Tibial artery (tissue), 4 donors: Measurements from ENCODE around the gene BBIP1.

Experiments used
- DNase-seq, 2 donors: peaks; one replicate each; pipeline ENCODE4 v3.0.0-alpha.2; 2019
- H3K27ac ChIP-seq, 2 donors: fragments of 200-600 bp; sonication (generic) in 1 of 2; 1 replicate in 1 of 2; 2 replicates in 1 of 2; pipeline ENCODE4 v1.5.1; 2018 to 2019; ENCODE audit warnings: mild to moderate bottlenecking in 1 of 2
- H3K27me3 ChIP-seq, 2 donors: fragments of 200-600 bp; sonication (generic) in 1 of 2; one replicate each; pipeline versions ENCODE4 v1.5.1 to v1.6.0; 2016 to 2019
- H3K36me3 ChIP-seq, 3 donors: fragments of 200-600 bp; sonication (generic) in 2 of 3; one replicate each; pipeline ENCODE4 v1.5.1; 2016 to 2019; ENCODE audit warnings: mild to moderate bottlenecking in 2 of 3
- H3K4me1 ChIP-seq, 4 donors: fragments of 200-600 bp; sonication (generic) in 2 of 4; 1 replicate in 3 of 4; 2 replicates in 1 of 4; pipeline ENCODE4 v1.5.1; 2016 to 2019
- H3K4me3 ChIP-seq, 2 donors: fragments of 200-600 bp; sonication (generic) in 1 of 2; 1 replicate in 1 of 2; 2 replicates in 1 of 2; pipeline ENCODE4 v1.5.1; 2018 to 2019; ENCODE audit warnings: mild to moderate bottlenecking in 2 of 2
- H3K9me3 ChIP-seq, 3 donors: fragments of 200-600 bp; sonication (generic) in 1 of 3; one replicate each; pipeline ENCODE4 v1.5.1; 2016 to 2019
- intact Hi-C: fragments of 100-400 bp; cut with DNase I; formaldehyde crosslinking; loops from one replicate; pipeline ENCODE4 v1.15.0; 2023; ENCODE audit warnings: low total_unique reads
- TF ChIP-seq, protein P1 (sequence below), 2 experiments: fragments of 200-600 bp in 1 of 2; fragments of 450-650 bp in 1 of 2; IDR thresholded peaks; one replicate each; pipeline ENCODE4 v1.5.1; 2017 to 2019; ENCODE audit warnings: antibody characterized with exemption in 2 of 2, mild to moderate bottlenecking in 1 of 2, moderate library complexity in 1 of 2

The BBIP1 gene

DNA sequence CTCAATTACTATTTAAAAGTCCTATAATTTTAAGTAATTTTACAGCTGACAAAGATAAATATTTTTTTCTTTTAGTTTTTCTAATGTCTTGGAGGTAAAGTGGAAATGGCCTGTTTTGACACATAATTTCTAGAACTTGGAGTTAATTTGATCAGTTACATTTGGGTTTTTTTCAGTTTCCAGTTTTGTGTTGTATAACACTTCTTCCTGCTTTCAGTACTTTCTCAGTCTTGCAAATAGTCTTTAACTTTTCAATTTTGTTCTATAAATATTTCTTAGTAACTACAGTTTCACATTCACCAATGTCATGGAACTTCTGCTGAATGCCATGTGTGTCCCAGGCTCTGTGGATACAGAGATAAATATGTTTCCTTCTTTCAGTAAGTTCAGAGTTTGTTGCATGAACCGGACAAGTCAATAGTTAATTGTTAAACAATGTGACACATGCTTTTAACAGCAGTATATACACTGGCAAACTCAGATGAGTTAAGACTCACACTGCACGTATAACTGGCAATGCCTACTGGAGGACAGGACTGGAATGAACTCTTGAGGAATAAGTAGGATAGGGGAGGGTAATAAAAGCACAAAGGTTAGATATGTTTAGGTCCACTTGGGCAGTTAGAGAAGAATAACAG lies 5.0 kb upstream of the BBIP1 start:
- Histone ChIP-seq H3K27me3 (no peaks in the 10 kb centered on the region), H3K4me1 (peaks cover 0 to 70% (median 11%) of the 10 kb centered on the region in 4 donors), H3K36me3 (no peaks in the 10 kb centered on the region), H3K9me3 (no peaks in the 10 kb centered on the region), H3K27ac (no peak overlapping the region), H3K4me3 (no peak overlapping the region)
- TF ChIP-seq, protein P1, sequence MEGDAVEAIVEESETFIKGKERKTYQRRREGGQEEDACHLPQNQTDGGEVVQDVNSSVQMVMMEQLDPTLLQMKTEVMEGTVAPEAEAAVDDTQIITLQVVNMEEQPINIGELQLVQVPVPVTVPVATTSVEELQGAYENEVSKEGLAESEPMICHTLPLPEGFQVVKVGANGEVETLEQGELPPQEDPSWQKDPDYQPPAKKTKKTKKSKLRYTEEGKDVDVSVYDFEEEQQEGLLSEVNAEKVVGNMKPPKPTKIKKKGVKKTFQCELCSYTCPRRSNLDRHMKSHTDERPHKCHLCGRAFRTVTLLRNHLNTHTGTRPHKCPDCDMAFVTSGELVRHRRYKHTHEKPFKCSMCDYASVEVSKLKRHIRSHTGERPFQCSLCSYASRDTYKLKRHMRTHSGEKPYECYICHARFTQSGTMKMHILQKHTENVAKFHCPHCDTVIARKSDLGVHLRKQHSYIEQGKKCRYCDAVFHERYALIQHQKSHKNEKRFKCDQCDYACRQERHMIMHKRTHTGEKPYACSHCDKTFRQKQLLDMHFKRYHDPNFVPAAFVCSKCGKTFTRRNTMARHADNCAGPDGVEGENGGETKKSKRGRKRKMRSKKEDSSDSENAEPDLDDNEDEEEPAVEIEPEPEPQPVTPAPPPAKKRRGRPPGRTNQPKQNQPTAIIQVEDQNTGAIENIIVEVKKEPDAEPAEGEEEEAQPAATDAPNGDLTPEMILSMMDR (IDR thresholded peaks at IDR 0.05): no peak
- DNase-seq: no peak
- intact Hi-C loops: no loop called here

DNA sequence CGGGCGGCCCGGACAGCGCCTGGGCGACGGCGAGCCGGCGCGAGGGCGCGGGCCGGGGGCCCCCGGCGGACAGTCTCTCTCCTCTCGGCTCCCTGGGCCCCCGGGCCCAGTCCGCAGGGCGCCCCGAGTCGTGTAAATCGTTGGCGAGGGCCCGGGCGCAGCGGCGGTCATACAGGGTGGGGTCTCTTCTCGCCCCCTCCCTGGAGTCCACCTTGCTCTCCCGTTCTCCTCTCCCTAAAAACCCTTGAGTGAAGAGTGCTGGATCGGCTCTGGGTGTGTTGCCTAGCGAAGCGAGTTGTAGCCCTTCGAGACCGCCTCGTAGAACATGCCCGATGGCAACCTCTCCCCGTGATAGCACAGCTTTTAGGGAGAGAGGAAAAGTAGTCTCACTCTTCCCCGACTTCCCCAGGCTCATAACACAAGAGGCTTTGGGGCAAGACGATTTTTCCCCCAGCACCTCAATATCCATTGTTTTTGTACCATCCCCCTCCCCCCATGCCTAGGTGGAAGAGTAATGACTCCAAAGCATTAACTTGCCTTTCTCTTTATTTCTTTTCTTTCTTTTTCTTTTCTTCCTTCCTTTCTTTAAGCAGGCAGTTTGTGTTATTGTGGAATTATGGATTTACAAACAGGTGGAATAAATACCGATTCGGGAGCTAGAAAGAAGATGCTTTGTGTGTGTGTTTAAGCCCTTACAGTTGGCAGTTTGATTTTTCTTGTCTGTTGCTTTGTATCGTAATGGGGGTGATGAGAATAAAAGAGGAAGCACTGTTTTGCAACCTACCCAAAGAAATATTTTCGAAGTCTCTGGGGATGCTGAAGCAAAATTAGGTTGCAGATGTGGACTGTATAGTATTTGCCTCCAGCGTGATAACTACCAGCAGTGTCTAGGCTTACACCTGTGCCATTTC lies 1.2 kb upstream of the BBIP1 start:
- DNase-seq: peak; percentile 28 to 75
- H3K27ac ChIP-seq: peak overlapping the region; percentile 94 to 98
- H3K9me3 ChIP-seq: no peaks in the 10 kb centered on the region
- TF ChIP-seq, protein P1 (IDR thresholded peaks at IDR 0.05): no peak
- H3K4me3 ChIP-seq: peak overlapping the region; percentile 88 to 90
- no peaks in the 10 kb centered on the region for H3K36me3 ChIP-seq
- intact Hi-C loops: loop anchor here (5.0 kb wide), 1 partner anchor 48 kb away; the partner anchor contains the start of gene PDCD4
- no peaks in the 10 kb centered on the region for H3K27me3 ChIP-seq
- peaks cover 0 to 53% (median 16%) of the 10 kb centered on the region in 4 donors for H3K4me1 ChIP-seq

DNA sequence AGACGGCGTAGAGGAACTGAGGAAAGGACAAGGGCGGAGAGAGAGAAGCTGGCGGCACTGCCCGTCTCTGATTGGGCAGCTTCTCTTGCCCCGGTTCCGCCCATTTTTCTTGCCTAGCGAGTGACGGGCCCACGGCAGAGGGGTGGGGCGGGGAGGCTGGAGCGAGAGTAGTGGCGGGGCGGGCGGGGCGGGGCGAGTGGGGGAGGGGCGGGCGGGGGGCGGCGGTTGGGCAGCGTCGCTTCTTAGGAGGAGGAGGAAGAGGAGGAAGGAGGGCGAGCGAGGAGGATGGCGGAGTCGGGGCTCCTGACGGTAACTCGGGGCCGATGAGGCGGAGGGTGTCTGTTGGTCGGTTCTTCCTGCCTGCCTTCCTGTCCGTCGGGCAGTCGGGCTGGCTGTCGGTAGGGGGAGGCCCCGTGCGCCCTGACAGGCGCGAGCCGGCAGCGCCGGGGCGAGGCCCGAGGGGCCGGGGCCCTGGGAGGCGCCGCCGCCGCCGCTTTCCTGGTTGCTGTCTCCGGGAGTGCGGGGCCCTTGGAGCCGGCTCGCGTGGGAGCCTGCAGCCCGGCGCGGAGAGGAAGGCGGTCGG lies 460 bp upstream of the BBIP1 start, which contains the start of gene SHOC2:
Gene SHOC2, plus strand, starts transcription at position 256 of the 583 bp plus-strand sequence. CDS start 44,755 bp downstream, outside the sequence.
- Histone ChIP-seq H3K36me3 (no peaks in the 10 kb centered on the region), H3K27me3 (no peaks in the 10 kb centered on the region), H3K27ac (peak within 1 kb of the TSS; percentile 98), H3K4me1 (peaks cover 0 to 49% (median 16%) of the 10 kb centered on the region in 4 donors), H3K4me3 (peak within 1 kb of the TSS; percentile 88 to 90), H3K9me3 (no peaks in the 10 kb centered on the region)
- intact Hi-C loops: loop anchor here (5.0 kb wide), 1 partner anchor 47 kb away; the partner anchor contains the start of gene PDCD4
- DNase-seq: peak; percentile 99 to 100
- TF ChIP-seq, protein P1 (IDR thresholded peaks at IDR 0.05): peak in 1 of 2 experiments; percentile 24

DNA sequence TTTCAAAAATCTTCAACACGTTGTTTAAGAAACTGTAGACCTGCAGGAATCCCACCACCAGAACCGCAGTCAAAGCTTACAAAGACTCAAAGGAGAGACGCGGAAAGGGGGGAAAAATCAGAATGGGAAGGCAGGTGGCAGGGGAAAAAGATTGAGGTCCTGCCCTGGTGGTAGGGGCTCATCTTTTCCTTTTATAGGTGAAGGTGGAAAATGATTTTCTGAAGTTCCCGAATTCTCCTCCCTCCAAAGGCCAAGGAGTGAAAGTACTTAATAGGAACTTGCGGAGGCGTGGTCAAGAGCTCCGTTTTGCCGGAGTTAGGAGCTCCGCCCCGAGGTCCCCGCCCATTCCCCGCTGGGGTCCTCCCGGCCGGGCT lies 724 bp downstream of the BBIP1 start:
- intact Hi-C loops: loop anchor here (5.0 kb wide), 1 partner anchor 46 kb away; the partner anchor contains the start of gene PDCD4
- peaks cover 0 to 37% (median 12%) of the 10 kb centered on the region in 4 donors for H3K4me1 ChIP-seq
- peak overlapping the region; percentile 75 to 90 for H3K4me3 ChIP-seq
- H3K27ac ChIP-seq: peak overlapping the region; percentile 98
- peak; percentile 97 to 98 for DNase-seq
- TF ChIP-seq, protein P1 (IDR thresholded peaks at IDR 0.05): peak in 1 of 2 experiments; percentile 12
- H3K9me3 ChIP-seq: no peaks in the 10 kb centered on the region
- no peaks in the 10 kb centered on the region for H3K27me3 ChIP-seq
- H3K36me3 ChIP-seq: no peaks in the 10 kb centered on the region
